ENCODE measurements around the gene HEBP2. TPM values are rescaled to one million over a fixed set of nuclear protein-coding genes. Genes with fewer than 3 reads are reported as not detected.

The HEBP2 gene
- total RNA-seq, 2 experiments from 2014 or later: 48.5 to 50.8 TPM

DNA sequence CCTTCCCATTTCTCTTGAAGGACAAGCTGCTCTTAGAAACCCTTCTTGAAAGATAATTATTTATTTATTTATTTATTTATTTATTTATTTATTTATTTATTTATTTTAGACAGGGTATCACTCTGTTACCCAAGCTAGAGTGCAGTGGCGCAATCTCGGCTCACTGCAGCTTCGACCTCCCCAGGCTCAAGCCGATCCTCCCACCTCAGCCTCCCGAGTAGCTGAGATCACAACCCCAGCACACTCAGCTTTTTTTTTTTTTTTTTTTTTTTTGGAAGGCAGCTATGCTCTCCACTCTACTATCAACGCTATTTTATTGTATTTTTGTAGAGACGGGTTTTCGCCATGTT is 1.2 kb upstream of the HEBP2 start:
- Mint-ChIP-seq H3K9me3 (no peaks in the 10 kb centered on the region), H3K27ac (peak overlapping the region; percentile 69), H3K27me3 (ENCODE audit: low read depth) (no peaks in the 10 kb centered on the region), H3K4me1 (ENCODE audit: low read depth) (peaks cover 15% of the 10 kb centered on the region), H3K4me3 (peak overlapping the region; percentile 79), H3K36me3 (ENCODE audit: low read depth) (peaks cover 9% of the 10 kb centered on the region)
- no peak for DNase-seq
- intact Hi-C loops (cut with micrococcal nuclease): loop anchor here (2.0 to 10.0 kb wide), 4 partner anchors 114 to 428 kb away; no protein-coding TSS in a partner anchor
- CTCF ChIA-PET: interaction anchor here (0.5 to 1.6 kb wide), 5 partner anchors 15 to 287 kb away, joined by 3 to 7 read pairs (median 4); no protein-coding TSS in a partner anchor

DNA sequence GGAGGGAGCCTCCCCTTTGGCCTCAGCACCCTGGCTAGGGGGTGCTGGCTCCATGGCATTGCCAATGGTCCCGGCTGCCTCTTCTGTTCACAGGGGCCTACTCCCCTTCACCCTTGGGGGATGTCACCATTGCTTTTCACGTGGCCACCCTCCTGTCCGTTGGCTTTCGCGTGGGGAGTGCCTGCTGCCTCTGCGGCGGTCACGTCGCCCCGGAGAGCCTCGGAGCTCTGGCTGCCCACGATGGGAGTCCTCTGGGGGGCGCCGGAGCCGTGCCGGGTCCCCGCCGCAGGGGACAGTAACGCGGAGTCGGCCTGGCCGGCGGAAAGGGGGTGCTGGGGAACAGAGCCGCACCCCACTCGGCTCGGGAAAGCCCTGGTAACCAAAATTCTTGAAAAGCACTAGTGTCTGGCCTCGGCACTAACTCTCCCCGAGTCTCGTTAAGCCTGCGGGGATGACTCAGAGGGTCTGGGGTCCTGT is 661 bp upstream of the HEBP2 start:
- Mint-ChIP-seq H3K4me3 (peak overlapping the region; percentile 79), H3K4me1 (ENCODE audit: low read depth) (peaks cover 15% of the 10 kb centered on the region), H3K27ac (peak overlapping the region; percentile 69), H3K36me3 (ENCODE audit: low read depth) (peaks cover 12% of the 10 kb centered on the region), H3K27me3 (ENCODE audit: low read depth) (no peaks in the 10 kb centered on the region), H3K9me3 (no peaks in the 10 kb centered on the region)
- CTCF ChIA-PET: interaction anchor here (0.6 to 2.9 kb wide), 6 partner anchors 15 to 1636 kb away, joined by 3 to 10 read pairs (median 4); no protein-coding TSS in a partner anchor
- intact Hi-C loops (cut with micrococcal nuclease): loop anchor here (2.0 to 10.0 kb wide), 4 partner anchors 115 to 429 kb away; no protein-coding TSS in a partner anchor
- DNase-seq: peak; percentile 48

DNA sequence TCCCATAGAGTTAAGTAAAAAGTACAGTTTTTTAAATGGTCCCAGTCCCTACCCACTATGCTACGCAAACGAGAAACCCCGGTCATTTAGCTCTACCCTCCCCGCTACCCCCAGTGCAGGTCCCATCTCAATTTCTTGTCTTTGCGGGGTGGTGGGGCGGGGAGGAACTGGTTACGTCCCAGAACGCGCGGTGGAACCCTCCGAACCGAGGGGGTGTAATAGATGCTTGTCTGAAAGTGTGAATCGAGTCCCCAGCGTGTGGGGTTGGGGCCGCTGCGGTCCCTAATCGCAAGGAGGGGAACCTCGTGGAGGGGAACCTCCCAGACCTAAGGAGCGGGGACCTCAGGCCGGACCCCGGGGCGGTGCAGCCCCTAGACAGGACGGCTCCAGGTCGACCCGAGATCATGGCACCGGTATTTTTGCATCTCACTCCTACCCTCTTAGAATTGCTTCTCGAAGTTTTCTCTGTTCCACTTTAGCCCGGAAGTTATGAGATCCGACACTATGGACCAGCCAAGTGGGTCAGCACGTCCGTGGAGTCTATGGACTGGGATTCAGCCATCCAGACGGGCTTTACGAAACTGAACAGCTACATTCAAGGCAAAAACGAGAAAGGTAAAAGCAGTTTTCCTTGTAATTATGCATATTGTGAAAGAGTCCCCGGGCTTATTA is 779 bp downstream of the HEBP2 start:
- intact Hi-C loops (cut with micrococcal nuclease): loop anchor here (1.0 to 10.0 kb wide), 9 partner anchors 33 to 430 kb away; partner anchors contain the start of genes ARFGEF3 and CCDC28A
- Mint-ChIP-seq H3K4me3 (peak overlapping the region; percentile 81), H3K27me3 (ENCODE audit: low read depth) (no peaks in the 10 kb centered on the region), H3K36me3 (ENCODE audit: low read depth) (peaks cover 23% of the 10 kb centered on the region), H3K4me1 (ENCODE audit: low read depth) (peaks cover 21% of the 10 kb centered on the region), H3K27ac (peak overlapping the region; percentile 77), H3K9me3 (no peaks in the 10 kb centered on the region)
- CTCF ChIA-PET: interaction anchor here (0.6 to 2.9 kb wide), 7 partner anchors 22 to 691 kb away, joined by 3 to 10 read pairs (median 3); no protein-coding TSS in a partner anchor
- peak; percentile 40 for DNase-seq

DNA sequence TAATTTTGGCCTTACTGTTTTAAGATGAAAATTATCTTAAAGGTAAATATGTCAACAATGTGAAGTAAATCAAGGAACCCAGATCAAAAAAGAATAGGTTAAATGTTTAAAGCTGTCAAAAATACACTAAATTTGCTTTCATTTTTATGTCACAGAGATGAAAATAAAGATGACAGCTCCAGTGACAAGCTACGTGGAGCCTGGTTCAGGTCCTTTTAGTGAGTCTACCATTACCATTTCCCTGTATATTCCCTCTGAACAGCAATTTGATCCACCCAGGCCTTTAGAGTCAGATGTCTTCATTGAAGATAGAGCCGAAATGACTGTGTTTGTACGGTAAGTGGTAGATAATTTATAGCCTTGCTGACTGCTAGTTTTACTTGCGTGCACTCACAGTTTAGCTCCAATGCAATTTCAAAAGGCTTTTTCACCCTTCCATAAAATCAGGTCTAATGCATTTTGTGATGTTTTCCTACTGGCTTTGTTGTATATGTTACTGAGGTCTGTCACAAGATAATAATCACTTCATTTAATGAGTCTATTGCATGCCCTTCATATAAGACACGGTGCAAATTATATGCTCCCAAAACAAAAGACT is 1.9 kb downstream of the HEBP2 start:
- Mint-ChIP-seq H3K27ac (peak overlapping the region; percentile 26), H3K4me1 (ENCODE audit: low read depth) (peaks cover 30% of the 10 kb centered on the region), H3K36me3 (ENCODE audit: low read depth) (peaks cover 31% of the 10 kb centered on the region), H3K9me3 (no peaks in the 10 kb centered on the region), H3K27me3 (ENCODE audit: low read depth) (no peaks in the 10 kb centered on the region), H3K4me3 (peak overlapping the region; percentile 10)
- no peak for DNase-seq
- CTCF ChIA-PET: interaction anchor here (0.6 to 2.9 kb wide), 4 partner anchors 36 to 690 kb away, joined by 3 to 10 read pairs (median 4); no protein-coding TSS in a partner anchor
- intact Hi-C loops (cut with micrococcal nuclease): loop anchor here (2.0 to 10.0 kb wide), 2 partner anchors 297 to 431 kb away; no protein-coding TSS in a partner anchor

DNA sequence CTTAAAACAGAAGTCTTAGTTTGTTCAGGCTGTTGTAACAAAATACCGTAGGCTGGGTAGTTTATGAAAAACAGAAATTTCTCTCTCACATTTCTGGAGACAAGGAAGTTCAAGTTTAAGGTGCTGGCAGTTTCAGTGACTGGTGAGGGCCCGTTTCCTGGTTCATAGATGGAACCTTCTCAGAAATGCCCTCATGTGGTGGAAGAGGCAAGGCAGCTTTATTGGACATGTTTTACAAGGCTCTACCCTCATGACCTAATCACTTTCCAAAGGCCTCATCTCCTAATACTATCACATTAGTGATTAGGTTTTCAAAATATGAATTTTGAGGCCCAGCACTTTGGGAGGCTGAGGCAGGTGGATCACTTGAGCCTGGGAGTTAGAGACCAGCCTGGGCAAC is 2.4 kb downstream of the HEBP2 start:
- intact Hi-C loops (cut with micrococcal nuclease): loop anchor here (10.0 kb wide), 1 partner anchor 432 kb away; no protein-coding TSS in a partner anchor
- CTCF ChIA-PET: interaction anchor here (2.9 kb wide), 1 partner anchor 290 kb away, joined by 10 read pairs; no protein-coding TSS in a partner anchor
- DNase-seq: peak; percentile 14
- Mint-ChIP-seq H3K4me3 (no peak overlapping the region), H3K27me3 (ENCODE audit: low read depth) (no peaks in the 10 kb centered on the region), H3K27ac (no peak overlapping the region), H3K4me1 (ENCODE audit: low read depth) (peaks cover 35% of the 10 kb centered on the region), H3K9me3 (no peaks in the 10 kb centered on the region), H3K36me3 (ENCODE audit: low read depth) (peaks cover 34% of the 10 kb centered on the region)

DNA sequence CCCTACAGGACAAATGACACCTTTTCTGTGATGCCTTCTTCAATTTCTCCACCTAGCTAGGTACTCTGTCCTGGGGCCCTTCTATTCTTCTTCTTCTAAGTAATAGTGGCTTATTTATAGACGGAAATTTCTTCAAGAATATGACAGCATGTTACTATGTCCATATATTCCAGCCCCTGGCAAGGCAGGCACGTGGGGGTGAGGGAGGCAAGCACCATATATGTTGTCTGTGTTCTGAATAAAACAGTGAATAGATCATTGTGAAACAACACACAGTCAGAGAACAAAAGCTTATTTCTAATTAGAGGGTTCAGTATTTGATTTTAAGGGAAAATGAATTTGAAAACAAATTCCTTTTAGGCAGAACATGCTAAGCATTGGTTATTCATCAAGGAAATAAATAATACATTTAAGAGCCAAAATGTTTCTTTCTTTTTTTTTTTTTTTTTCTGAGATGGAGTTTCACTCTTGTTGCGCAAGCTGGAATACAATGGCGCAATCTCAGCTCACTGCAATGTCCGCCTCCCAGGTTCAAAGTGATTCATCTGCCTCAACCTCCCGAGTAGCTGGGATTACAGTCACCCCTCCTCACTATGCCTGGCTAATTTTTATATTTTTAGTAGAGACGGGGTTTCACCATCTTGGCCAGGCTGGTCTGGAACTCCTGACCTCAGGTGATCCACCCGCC is 6.2 kb downstream of the HEBP2 start:
- H3K4me3 Mint-ChIP-seq: no peak overlapping the region
- DNase-seq: no peak
- H3K27ac Mint-ChIP-seq: peak overlapping the region; percentile 84
- H3K4me1 Mint-ChIP-seq (ENCODE audit: low read depth): peaks cover 38% of the 10 kb centered on the region
- CTCF ChIA-PET: interaction anchor here (1.2 to 3.2 kb wide), 2 partner anchors 20 to 99 kb away, joined by 3 to 9 read pairs; no protein-coding TSS in a partner anchor
- H3K36me3 Mint-ChIP-seq (ENCODE audit: low read depth): peaks cover 55% of the 10 kb centered on the region
- H3K27me3 Mint-ChIP-seq (ENCODE audit: low read depth): no peaks in the 10 kb centered on the region
- no peaks in the 10 kb centered on the region for H3K9me3 Mint-ChIP-seq
- intact Hi-C loops (cut with micrococcal nuclease): loop anchor here (5.0 to 10.0 kb wide), 3 partner anchors 465 to 617 kb away; partner anchors contain the start of gene ABRACL

DNA sequence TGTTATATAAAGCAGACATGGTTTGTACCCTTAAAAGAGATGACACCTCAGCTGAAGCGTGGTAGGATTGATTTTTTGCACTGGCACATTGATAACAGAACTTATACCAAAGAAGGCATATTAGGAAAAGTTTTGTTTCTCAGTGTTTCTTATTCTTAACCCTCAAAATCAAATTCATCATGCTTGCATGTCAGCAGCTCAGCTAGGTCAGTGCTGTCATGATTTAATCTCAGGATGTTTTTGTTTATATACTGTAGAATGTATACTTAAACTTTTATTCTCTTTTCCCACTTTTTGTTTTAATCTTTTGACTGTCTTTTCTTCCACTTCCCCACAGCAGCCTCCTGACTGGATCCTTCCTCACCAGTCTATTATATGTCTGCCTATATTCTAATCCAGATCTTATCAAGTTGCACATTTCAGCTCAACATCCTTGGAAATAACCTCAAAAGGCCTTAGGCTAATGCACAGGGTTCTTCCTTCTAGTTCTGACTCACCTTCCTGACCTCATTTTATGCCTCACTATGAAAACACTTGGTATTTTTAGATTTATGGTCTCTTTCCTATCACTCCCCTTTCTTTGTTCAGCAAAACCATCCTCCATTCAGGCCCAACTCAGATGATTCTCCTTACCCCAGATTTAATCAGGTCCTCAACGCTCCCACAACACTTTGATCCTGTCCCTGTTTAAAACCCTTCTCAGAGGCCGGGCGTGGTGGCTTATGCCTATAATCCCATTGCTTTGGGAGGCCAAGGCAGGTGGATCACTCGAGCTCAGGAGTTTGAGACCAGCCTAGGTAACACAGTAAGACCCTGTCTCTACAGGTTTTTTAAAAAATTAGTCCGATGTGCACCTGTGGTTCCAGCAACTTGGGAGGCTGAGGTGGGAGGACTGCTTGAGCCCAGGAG is 7.2 kb downstream of the HEBP2 start:
- peaks cover 31% of the 10 kb centered on the region for H3K4me1 Mint-ChIP-seq (ENCODE audit: low read depth)
- no peaks in the 10 kb centered on the region for H3K27me3 Mint-ChIP-seq (ENCODE audit: low read depth)
- DNase-seq: peak; percentile 31
- CTCF ChIA-PET: interaction anchor here (1.2 to 3.2 kb wide), 2 partner anchors 19 to 98 kb away, joined by 3 to 9 read pairs; no protein-coding TSS in a partner anchor
- peaks cover 53% of the 10 kb centered on the region for H3K36me3 Mint-ChIP-seq (ENCODE audit: low read depth)
- peak overlapping the region; percentile 84 for H3K27ac Mint-ChIP-seq
- no peaks in the 10 kb centered on the region for H3K9me3 Mint-ChIP-seq
- intact Hi-C loops (cut with micrococcal nuclease): loop anchor here (1.0 to 10.0 kb wide), 5 partner anchors 182 to 712 kb away; partner anchors contain the start of gene ABRACL
- peak overlapping the region; percentile 1 for H3K4me3 Mint-ChIP-seq

DNA sequence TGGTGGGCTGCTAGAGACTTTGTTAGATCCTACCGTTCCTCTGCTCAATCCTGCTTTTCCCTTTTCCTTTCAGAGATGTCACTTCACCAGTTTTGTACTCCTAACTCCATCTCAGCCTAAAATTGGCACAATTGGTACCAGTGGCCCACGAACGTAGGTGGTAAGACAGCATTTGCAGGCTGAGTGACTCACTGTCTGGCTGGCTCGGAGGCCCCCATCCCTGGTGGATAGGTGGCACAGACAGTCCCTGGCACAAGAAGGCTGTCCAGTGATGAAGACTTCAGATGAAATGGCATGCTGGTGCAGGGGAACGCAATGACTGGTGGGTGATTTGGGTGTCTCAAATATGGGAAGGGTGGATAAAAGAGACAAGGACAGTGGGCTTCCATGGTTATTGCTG is 11.1 kb downstream of the HEBP2 start:
- CTCF ChIA-PET: interaction anchor here (0.6 kb wide), 1 partner anchor 106 kb away, joined by 3 read pairs; no protein-coding TSS in a partner anchor
- H3K9me3 Mint-ChIP-seq: no peaks in the 10 kb centered on the region
- H3K27me3 Mint-ChIP-seq (ENCODE audit: low read depth): no peaks in the 10 kb centered on the region
- H3K4me1 Mint-ChIP-seq (ENCODE audit: low read depth): peaks cover 35% of the 10 kb centered on the region
- H3K36me3 Mint-ChIP-seq (ENCODE audit: low read depth): peaks cover 51% of the 10 kb centered on the region
- no peak for DNase-seq
- intact Hi-C loops (cut with micrococcal nuclease): loop anchor here (10.0 kb wide), 2 partner anchors 460 to 540 kb away; no protein-coding TSS in a partner anchor
- H3K27ac Mint-ChIP-seq: no peak overlapping the region
- no peak overlapping the region for H3K4me3 Mint-ChIP-seq

DNA sequence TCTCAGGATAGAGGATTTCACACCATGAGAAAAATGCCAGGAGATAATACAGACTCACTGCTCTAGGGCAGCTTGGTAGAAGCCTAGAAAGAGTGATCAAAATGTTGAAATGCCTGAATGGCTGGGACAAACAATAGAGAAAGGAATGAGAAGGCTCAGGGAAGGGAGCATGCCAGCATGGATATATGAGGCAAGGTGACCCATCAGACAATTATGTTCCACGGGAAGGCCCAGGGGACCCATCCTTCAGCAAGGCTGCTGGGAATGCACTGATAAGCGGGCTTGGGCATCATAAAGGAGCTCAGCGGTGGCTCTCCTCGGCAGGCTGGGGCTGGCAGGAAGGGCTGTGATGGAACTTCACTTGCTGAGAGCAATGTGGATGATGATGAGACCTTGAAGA is 12.2 kb downstream of the HEBP2 start:
- Mint-ChIP-seq H3K27me3 (ENCODE audit: low read depth) (no peaks in the 10 kb centered on the region), H3K4me1 (ENCODE audit: low read depth) (peaks cover 26% of the 10 kb centered on the region), H3K4me3 (no peak overlapping the region), H3K9me3 (no peaks in the 10 kb centered on the region), H3K36me3 (ENCODE audit: low read depth) (peaks cover 45% of the 10 kb centered on the region), H3K27ac (no peak overlapping the region)
- intact Hi-C loops (cut with micrococcal nuclease): loop anchor here (10.0 kb wide), 2 partner anchors 459 to 541 kb away; no protein-coding TSS in a partner anchor
- CTCF ChIA-PET: interaction anchor here (1.0 kb wide), 1 partner anchor 105 kb away, joined by 3 read pairs; no protein-coding TSS in a partner anchor
- DNase-seq: no peak

DNA sequence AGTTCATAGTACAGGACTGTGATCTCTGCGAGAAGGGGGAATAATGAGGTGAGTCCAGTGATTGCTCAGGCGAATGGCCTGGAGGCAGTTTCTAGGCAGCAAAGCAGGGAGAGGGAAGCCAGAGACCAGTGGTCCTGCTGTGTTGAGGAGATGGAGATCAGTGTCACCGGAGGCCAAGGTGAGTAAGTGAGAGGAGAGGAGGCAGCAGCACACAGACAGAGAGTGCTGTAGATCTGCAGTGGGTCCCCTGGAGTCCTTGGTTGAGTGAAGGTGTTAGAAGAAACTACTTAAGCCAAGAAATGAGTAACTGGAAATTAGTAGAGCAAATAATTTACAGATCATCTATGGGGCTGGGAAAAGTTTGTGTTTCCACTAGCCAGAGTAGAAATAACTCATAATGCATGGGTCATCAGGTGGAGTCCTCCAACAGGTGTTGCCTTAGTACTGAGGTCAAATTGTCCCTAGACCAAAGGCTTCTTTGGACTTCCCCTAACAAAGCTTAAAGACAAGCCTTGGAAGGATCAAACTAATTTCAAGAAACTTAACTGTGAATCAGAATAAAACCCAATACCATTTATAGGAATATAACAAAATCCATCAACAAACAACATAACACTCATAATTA is 13.6 kb downstream of the HEBP2 start:
- peaks cover 36% of the 10 kb centered on the region for H3K36me3 Mint-ChIP-seq (ENCODE audit: low read depth)
- H3K4me3 Mint-ChIP-seq: no peak overlapping the region
- intact Hi-C loops (cut with micrococcal nuclease): loop anchor here (10.0 kb wide), 2 partner anchors 457 to 543 kb away; no protein-coding TSS in a partner anchor
- peak overlapping the region; percentile 79 for H3K27ac Mint-ChIP-seq
- peaks cover 20% of the 10 kb centered on the region for H3K4me1 Mint-ChIP-seq (ENCODE audit: low read depth)
- H3K9me3 Mint-ChIP-seq: no peaks in the 10 kb centered on the region
- DNase-seq: peak; percentile 46
- H3K27me3 Mint-ChIP-seq (ENCODE audit: low read depth): no peaks in the 10 kb centered on the region
- CTCF ChIA-PET: interaction anchor here (0.5 to 1.2 kb wide), 4 partner anchors 15 to 608 kb away, joined by 4 read pairs; no protein-coding TSS in a partner anchor

Data from activated naive CD4-positive, alpha-beta T cell treated with anti-CD3 and anti-CD28 coated beads for 36 hours (primary cell).